Spleen (tissue), 7 donors: Measurements from ENCODE around the gene MRAP.

ENCODE experiments used
- POLR2A ChIP-seq, 3 donors: fragments of 450-650 bp; IDR thresholded peaks; one replicate each; pipeline ENCODE4 v1.5.1; 2017; ENCODE audit warnings: antibody characterized with exemption in 3 of 3, mild to moderate bottlenecking in 1 of 3
- POLR2AphosphoS5 ChIP-seq, 3 donors: sonication (generic); formaldehyde crosslinking; IDR thresholded peaks; one replicate each; pipeline ENCODE4 v1.5.1; 2017; ENCODE audit warnings: antibody characterized with exemption in 3 of 3
- TF ChIP-seq, protein P1 (sequence below), 11 experiments: fragments of 200-600 bp in 7 of 11; fragments of 450-650 bp in 4 of 11; sonication (generic) in 4 of 11; IDR thresholded peaks in 8 of 11; conservative IDR thresholded peaks in 3 of 11; 1 replicate in 7 of 11; 2 replicates in 4 of 11; pipeline versions ENCODE4 v1.4.0 to v1.8.0; 2016 to 2021; ENCODE audit warnings: antibody characterized with exemption in 11 of 11, inconsistent platforms in 4 of 11, mild to moderate bottlenecking in 1 of 11
- donor health status: DM: no; HTN: no; CAD: no; lungs with moderate emphysema.
- donor health status: DM: no; HTN: no; CAD: no.
- donor health status: DM: no; HTN: no; CAD: no.

DNA sequence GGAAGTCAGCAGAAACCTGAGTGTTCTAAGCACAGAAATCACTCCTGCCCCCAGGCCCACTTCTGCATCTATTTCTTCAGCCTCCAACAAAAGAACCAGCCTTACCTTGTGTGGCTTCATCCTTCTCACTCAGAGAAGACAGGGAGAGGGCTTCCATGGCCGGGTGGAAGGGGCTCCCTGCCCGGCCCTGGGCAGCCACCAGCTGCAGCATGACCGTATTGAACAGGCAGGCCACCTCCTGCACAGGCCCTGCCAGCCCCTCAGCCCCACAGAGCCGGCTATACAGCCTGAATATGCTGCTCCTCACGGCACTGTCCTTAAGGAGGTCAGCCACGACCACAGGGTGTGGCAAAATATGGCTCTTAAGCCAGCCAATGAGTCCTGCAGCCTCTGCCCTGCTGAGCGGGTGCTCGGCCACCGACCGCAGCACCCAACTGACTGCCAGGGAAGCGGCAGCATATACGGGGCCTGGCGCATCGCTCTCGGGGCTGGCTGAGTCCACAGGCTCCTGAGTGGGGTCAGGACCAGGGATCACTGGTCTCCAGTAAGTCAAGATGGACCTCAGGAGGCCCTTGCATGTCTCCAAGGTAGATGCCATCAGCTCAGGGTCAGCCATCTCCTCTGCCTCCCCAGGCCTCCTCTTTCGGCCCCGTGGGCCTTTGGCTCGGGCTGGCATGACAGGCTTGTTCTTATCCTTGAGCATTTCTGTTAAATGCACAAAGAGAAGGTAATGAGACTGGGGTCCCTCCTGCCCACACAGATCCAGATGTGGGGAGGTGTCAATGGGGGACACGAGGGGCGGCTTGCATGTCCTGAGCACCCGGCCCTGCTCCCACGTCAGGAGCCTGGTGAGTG, 17.9 kb downstream of the MRAP start:
- TF ChIP-seq, protein P1, sequence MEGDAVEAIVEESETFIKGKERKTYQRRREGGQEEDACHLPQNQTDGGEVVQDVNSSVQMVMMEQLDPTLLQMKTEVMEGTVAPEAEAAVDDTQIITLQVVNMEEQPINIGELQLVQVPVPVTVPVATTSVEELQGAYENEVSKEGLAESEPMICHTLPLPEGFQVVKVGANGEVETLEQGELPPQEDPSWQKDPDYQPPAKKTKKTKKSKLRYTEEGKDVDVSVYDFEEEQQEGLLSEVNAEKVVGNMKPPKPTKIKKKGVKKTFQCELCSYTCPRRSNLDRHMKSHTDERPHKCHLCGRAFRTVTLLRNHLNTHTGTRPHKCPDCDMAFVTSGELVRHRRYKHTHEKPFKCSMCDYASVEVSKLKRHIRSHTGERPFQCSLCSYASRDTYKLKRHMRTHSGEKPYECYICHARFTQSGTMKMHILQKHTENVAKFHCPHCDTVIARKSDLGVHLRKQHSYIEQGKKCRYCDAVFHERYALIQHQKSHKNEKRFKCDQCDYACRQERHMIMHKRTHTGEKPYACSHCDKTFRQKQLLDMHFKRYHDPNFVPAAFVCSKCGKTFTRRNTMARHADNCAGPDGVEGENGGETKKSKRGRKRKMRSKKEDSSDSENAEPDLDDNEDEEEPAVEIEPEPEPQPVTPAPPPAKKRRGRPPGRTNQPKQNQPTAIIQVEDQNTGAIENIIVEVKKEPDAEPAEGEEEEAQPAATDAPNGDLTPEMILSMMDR (IDR thresholded peaks at IDR 0.05 in 8 of 11, conservative IDR thresholded peaks at IDR 0.05 in 3 of 11), result no peak
- no peak for TF ChIP-seq POLR2A (IDR thresholded peaks at IDR 0.05)
- no peak for TF ChIP-seq POLR2AphosphoS5 (IDR thresholded peaks at IDR 0.05)
